SK-N-SH (cell line): ENCODE results near the gene GBP1. TPM values are rescaled to one million over a fixed set of nuclear protein-coding genes. Genes with fewer than 3 reads are reported as not detected.

Experiments
- CTCF ChIA-PET: fragments of 300-600, 350-600 bp; formaldehyde crosslinking; extraction: SDS; loops from one replicate; lab custom pipeline; 2021; lab: Yijun Ruan, JAX
- POLR2A ChIA-PET: fragments of 350-600 bp; sonication (Branson Sonifier 250); formaldehyde crosslinking; extraction: SDS; loops from one replicate; lab custom pipeline; 2020; ENCODE audit warnings: antibody characterized with exemption, inconsistent platforms; lab: Yijun Ruan, JAX
- DNase-seq: peaks from one replicate; pipeline ENCODE4 v3.0.0; 2012
- H2AFZ ChIP-seq: fragments of 200-600 bp; sonication (generic); 2 replicates; pipeline ENCODE4 v1.8.1; 2016; ENCODE audit warnings: antibody characterized with exemption, mild to moderate bottlenecking, low read depth
- H3F3A ChIP-seq: fragments of 200-600 bp; sonication (generic); replicated peaks from 2 replicates; pipeline ENCODE3; 2016; ENCODE audit warnings: antibody characterized with exemption, mild to moderate bottlenecking; ENCODE audit not compliant: insufficient read depth
- H3K27ac ChIP-seq, 2 experiments: fragments of 200-500 bp in 1 of 2; fragments of 200-600 bp in 1 of 2; sonication (Bioruptor generic) in 1 of 2; sonication (generic), shearing (Covaris generic) in 1 of 2; 2 replicates each; pipeline versions ENCODE4 v1.5.1 to v1.6.1; 2014 to 2016; ENCODE audit warnings: low read depth in 2 of 2, inconsistent platforms in 1 of 2, low read length in 1 of 2, mild to moderate bottlenecking in 1 of 2, mixed read lengths in 1 of 2
- H3K27me3 ChIP-seq: fragments of 200-600 bp; sonication (generic), shearing (Covaris generic); 2 replicates; pipeline ENCODE4 v1.6.1; 2016; ENCODE audit warnings: mixed run types; ENCODE audit not compliant: insufficient read depth
- H3K36me3 ChIP-seq, 2 experiments: fragments of 200-500 bp in 1 of 2; fragments of 200-600 bp in 1 of 2; sonication (Bioruptor generic) in 1 of 2; sonication (generic) in 1 of 2; replicated peaks in 1 of 2; 2 replicates each; pipeline versions ENCODE3 to v1.5.1; 2014 to 2016; ENCODE audit warnings: low read length in 1 of 2, mild to moderate bottlenecking in 1 of 2; ENCODE audit not compliant: insufficient read depth in 2 of 2, control insufficient read depth in 1 of 2
- H3K4me1 ChIP-seq, 2 experiments: fragments of 200-500 bp in 1 of 2; fragments of 200-600 bp in 1 of 2; sonication (Bioruptor generic) in 1 of 2; sonication (generic), shearing (Covaris generic) in 1 of 2; 2 replicates each; pipeline versions ENCODE4 v1.5.1 to v1.6.1; 2014 to 2016; ENCODE audit warnings: low read depth in 1 of 2, low read length in 1 of 2, mixed run types in 1 of 2; ENCODE audit not compliant: insufficient read depth in 2 of 2, control insufficient read depth in 1 of 2
- H3K4me2 ChIP-seq: fragments of 200-600 bp; sonication (generic), shearing (Covaris generic); 2 replicates; pipeline ENCODE4 v1.6.1; 2017; ENCODE audit warnings: mixed run types
- H3K4me3 ChIP-seq, 2 experiments: fragments of 200-500 bp in 1 of 2; fragments of 200-600 bp in 1 of 2; sonication (Bioruptor generic) in 1 of 2; sonication (generic), shearing (Covaris generic) in 1 of 2; 2 replicates each; pipeline versions ENCODE4 v1.5.1 to v1.8.1; 2014 to 2016; ENCODE audit warnings: low read depth in 2 of 2, inconsistent platforms in 1 of 2, low read length in 1 of 2, mild to moderate bottlenecking in 1 of 2, mixed read lengths in 1 of 2, moderate library complexity in 1 of 2
- H3K79me2 ChIP-seq: fragments of 200-600 bp; sonication (generic); 2 replicates; pipeline ENCODE4 v1.8.1; 2017; ENCODE audit warnings: mild to moderate bottlenecking; ENCODE audit not compliant: insufficient read depth
- H3K9ac ChIP-seq: fragments of 200-600 bp; sonication (generic); 2 replicates; pipeline ENCODE4 v1.6.1; 2017; ENCODE audit warnings: mixed run types
- H3K9me2 ChIP-seq: fragments of 200-600 bp; sonication (generic); 2 replicates; pipeline ENCODE4 v1.6.1; 2017; ENCODE audit warnings: mixed run types
- H3K9me3 ChIP-seq: fragments of 200-600 bp; sonication (generic); 2 replicates; pipeline ENCODE4 v1.6.1; 2017; ENCODE audit warnings: mixed run types, mild to moderate bottlenecking, moderate library complexity
- H4K20me1 ChIP-seq: fragments of 200-600 bp; sonication (generic); 2 replicates; pipeline ENCODE4 v1.6.1; 2017; ENCODE audit warnings: mild to moderate bottlenecking, mixed run types; ENCODE audit not compliant: insufficient read depth
- CHD2 ChIP-seq: fragments of 150-350 bp; IDR thresholded peaks from 2 replicates; pipeline ENCODE4 v1.6.1; 2018; ENCODE audit warnings: low read length; ENCODE audit not compliant: partially characterized antibody
- ELF1 ChIP-seq: IDR thresholded peaks from 2 replicates; pipeline ENCODE4 v1.4.0; 2012
- EP300 ChIP-seq, 2 experiments: IDR thresholded peaks; 2 replicates each; pipeline versions ENCODE4 v1.4.0 to v1.6.1; 2012; ENCODE audit warnings: borderline replicate concordance in 1 of 2, low read depth in 1 of 2, low read length in 1 of 2
- EZH2phosphoT487 ChIP-seq: fragments of 200-600 bp; sonication (generic); IDR thresholded peaks from 2 replicates; pipeline ENCODE4 v1.6.1; 2017; ENCODE audit warnings: low read depth, mixed run types, mild to moderate bottlenecking, antibody characterized with exemption, moderate library complexity, borderline replicate concordance
- FOXM1 ChIP-seq: IDR thresholded peaks from 2 replicates; pipeline ENCODE4 v1.4.0; 2012; ENCODE audit warnings: low read depth, mild to moderate bottlenecking
- GABPA ChIP-seq: IDR thresholded peaks from 2 replicates; pipeline ENCODE4 v1.4.0; 2012; ENCODE audit warnings: low read depth, mild to moderate bottlenecking
- IRF3 ChIP-seq: fragments of 150-350 bp; IDR thresholded peaks from 2 replicates; pipeline ENCODE4 v1.6.1; 2016; ENCODE audit warnings: mild to moderate bottlenecking, low read depth, low read length
- JUND ChIP-seq: IDR thresholded peaks from 2 replicates; pipeline ENCODE4 v1.4.0; 2012
- MEF2A ChIP-seq: IDR thresholded peaks from 2 replicates; pipeline ENCODE4 v1.4.0; 2012; ENCODE audit warnings: low read depth, borderline replicate concordance
- NFIC ChIP-seq: IDR thresholded peaks from 2 replicates; pipeline ENCODE4 v1.4.0; 2012; ENCODE audit warnings: borderline replicate concordance
- NRF1 ChIP-seq: IDR thresholded peaks from 2 replicates; pipeline ENCODE4 v1.6.1; 2012; ENCODE audit warnings: low read depth, mild to moderate bottlenecking, low read length
- RCOR1 ChIP-seq: fragments of 150-350 bp; IDR thresholded peaks from 2 replicates; pipeline ENCODE4 v1.6.1; 2017; ENCODE audit warnings: antibody characterized with exemption, low read length
- RFX5 ChIP-seq: IDR thresholded peaks from 2 replicates; pipeline ENCODE4 v1.6.1; 2012; ENCODE audit warnings: mild to moderate bottlenecking, improper control_type of control experiment, low read length
- RXRA ChIP-seq: IDR thresholded peaks from 2 replicates; pipeline ENCODE4 v1.4.0; 2012; ENCODE audit warnings: low read depth, mild to moderate bottlenecking, borderline replicate concordance
- SIN3A ChIP-seq: IDR thresholded peaks from 2 replicates; pipeline ENCODE4 v1.6.1; 2012; ENCODE audit warnings: low read depth, mild to moderate bottlenecking, low read length, moderate library complexity, borderline replicate concordance
- TEAD4 ChIP-seq: IDR thresholded peaks from 2 replicates; pipeline ENCODE4 v1.4.0; 2012; ENCODE audit warnings: mild to moderate bottlenecking, borderline replicate concordance; ENCODE audit not compliant: insufficient read depth
- WGBS: methylation state at CpG from one replicate; pipeline ENCODE4 v1.1.6; 2017; ENCODE audit warnings: low lambda C conversion rate; 5-methylcytosine and 5-hydroxymethylcytosine counted together
- polyA plus RNA-seq, 3 experiments: library from polyadenylated mRNA; depleted of rRNA; stranded (reverse); fragments of >200 nt; gene quantifications; 2 replicates each; pipeline ENCODE4 v1.2.3, GENCODE V29; 2012
- TF ChIP-seq, protein P1 (sequence below): IDR thresholded peaks from 2 replicates; pipeline ENCODE4 v1.4.0; 2012; ENCODE audit warnings: low read depth, borderline replicate concordance
- TF ChIP-seq, protein P2 (sequence below): IDR thresholded peaks from 2 replicates; pipeline ENCODE4; 2012

GBP1 gene
- polyA plus RNA-seq, 1 of the 3 experiments (the other 2 are of a cell fraction), result 7.4 TPM

DNA sequence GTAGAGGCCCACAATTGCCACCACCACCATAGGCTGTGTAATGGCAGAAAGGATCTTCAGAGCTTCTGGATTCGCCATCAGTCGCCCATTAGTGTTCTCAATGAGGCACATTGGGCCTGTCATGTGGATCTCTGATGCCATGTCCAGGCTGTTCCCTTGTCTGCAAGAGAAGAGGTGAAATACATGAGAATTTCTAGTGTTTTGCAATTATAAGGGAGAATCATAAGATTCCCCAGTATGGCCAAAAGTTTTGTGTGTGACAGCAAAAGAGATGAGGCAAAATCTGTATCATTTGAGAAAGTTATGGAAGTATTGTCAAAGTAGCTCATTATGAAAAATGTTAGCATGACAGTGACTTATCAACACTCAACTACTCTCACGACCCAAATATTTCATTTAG lies 1.9 kb downstream of the GBP1 start:
- POLR2A ChIA-PET, result no interaction called here

GRCh38 chr1:89060091-89060490 lies 4.9 kb downstream of the GBP1 start:
- no peak for TF ChIP-seq MEF2A
- no peak for TF ChIP-seq EZH2phosphoT487
- no peak for TF ChIP-seq FOXM1
- no peak for TF ChIP-seq TEAD4
- TF ChIP-seq RXRA, result no peak
- no peak for TF ChIP-seq EP300 (IDR thresholded peaks at IDR 0.05; ENCODE audit: borderline replicate concordance in 1 of 2, low read depth in 1 of 2, low read length in 1 of 2)
- no peak for TF ChIP-seq CHD2
- TF ChIP-seq, protein P1, sequence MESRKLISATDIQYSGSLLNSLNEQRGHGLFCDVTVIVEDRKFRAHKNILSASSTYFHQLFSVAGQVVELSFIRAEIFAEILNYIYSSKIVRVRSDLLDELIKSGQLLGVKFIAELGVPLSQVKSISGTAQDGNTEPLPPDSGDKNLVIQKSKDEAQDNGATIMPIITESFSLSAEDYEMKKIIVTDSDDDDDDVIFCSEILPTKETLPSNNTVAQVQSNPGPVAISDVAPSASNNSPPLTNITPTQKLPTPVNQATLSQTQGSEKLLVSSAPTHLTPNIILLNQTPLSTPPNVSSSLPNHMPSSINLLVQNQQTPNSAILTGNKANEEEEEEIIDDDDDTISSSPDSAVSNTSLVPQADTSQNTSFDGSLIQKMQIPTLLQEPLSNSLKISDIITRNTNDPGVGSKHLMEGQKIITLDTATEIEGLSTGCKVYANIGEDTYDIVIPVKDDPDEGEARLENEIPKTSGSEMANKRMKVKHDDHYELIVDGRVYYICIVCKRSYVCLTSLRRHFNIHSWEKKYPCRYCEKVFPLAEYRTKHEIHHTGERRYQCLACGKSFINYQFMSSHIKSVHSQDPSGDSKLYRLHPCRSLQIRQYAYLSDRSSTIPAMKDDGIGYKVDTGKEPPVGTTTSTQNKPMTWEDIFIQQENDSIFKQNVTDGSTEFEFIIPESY, result no peak
- no peak for TF ChIP-seq SIN3A
- no peak for TF ChIP-seq GABPA
- no peak for TF ChIP-seq JUND
- TF ChIP-seq, protein P2, sequence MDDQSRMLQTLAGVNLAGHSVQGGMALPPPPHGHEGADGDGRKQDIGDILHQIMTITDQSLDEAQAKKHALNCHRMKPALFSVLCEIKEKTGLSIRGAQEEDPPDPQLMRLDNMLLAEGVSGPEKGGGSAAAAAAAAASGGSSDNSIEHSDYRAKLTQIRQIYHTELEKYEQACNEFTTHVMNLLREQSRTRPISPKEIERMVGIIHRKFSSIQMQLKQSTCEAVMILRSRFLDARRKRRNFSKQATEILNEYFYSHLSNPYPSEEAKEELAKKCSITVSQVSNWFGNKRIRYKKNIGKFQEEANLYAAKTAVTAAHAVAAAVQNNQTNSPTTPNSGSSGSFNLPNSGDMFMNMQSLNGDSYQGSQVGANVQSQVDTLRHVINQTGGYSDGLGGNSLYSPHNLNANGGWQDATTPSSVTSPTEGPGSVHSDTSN, result no peak
- TF ChIP-seq RFX5, result no peak
- TF ChIP-seq RCOR1, result no peak
- TF ChIP-seq IRF3, result no peak
- TF ChIP-seq NRF1, result no peak
- no peak for TF ChIP-seq ELF1
- TF ChIP-seq NFIC, result no peak
- Histone ChIP-seq H3K4me2 (no peak overlapping the region), H3K27ac (no peak overlapping the region), H3K4me3 (no peak overlapping the region), H3K4me1 (peaks cover 0 to 4% of the 10 kb centered on the region in 2 experiments; a peak in 2 of 4 replicates), H3K9me2 (0 out of 2 replicates have a peak, but pooled peaks cover 4% of the 10 kb centered on the region), H3K9ac (no peak overlapping the region), H3K36me3 (peaks cover 10 to 18% of the 10 kb centered on the region in 2 experiments), H3F3A (no peaks in the 10 kb centered on the region), H4K20me1 (no peaks in the 10 kb centered on the region), H2AFZ (no peak overlapping the region), H3K9me3 (no peaks in the 10 kb centered on the region), H3K27me3 (no peaks in the 10 kb centered on the region), H3K79me2 (no peaks in the 10 kb centered on the region)
- POLR2A ChIA-PET, result no interaction called here
- WGBS, result 52% methylated on average over 5 of the region's 5 CpGs
- DNase-seq, result no peak
- CTCF ChIA-PET, result no interaction called here

More for the DNA sequence above, 1.9 kb downstream of the GBP1 start:
- DNase-seq, result no peak
- no peaks in the 10 kb centered on the region for H3K27me3 ChIP-seq
- no peak for TF ChIP-seq GABPA
- no peak overlapping the region for H3K27ac ChIP-seq
- CTCF ChIA-PET, result interaction anchor here (0.7 to 1.0 kb wide), 3 partner anchors 11 to 741 kb away, joined by 3 to 4 read pairs (median 3); no protein-coding TSS in a partner anchor
- H3K36me3 ChIP-seq, result peaks cover 3 to 9% of the 10 kb centered on the region in 2 experiments
- H3F3A ChIP-seq, result no peaks in the 10 kb centered on the region
- H3K4me1 ChIP-seq, result peaks cover 0 to 4% of the 10 kb centered on the region in 2 experiments; a peak in 2 of 4 replicates
- H3K9me2 ChIP-seq, result 0 out of 2 replicates have a peak, but pooled peaks cover 4% of the 10 kb centered on the region
- no peak overlapping the region for H2AFZ ChIP-seq
- no peak overlapping the region for H3K9ac ChIP-seq
- H3K4me3 ChIP-seq, result no peak overlapping the region
- no peaks in the 10 kb centered on the region for H4K20me1 ChIP-seq
- H3K9me3 ChIP-seq, result no peaks in the 10 kb centered on the region
- H3K4me2 ChIP-seq, result no peak overlapping the region
- no peaks in the 10 kb centered on the region for H3K79me2 ChIP-seq
- 82% methylated on average over 3 of the region's 3 CpGs for WGBS
